Measurements from ENCODE around the gene PIK3R1.

Gene PIK3R1

DNA sequence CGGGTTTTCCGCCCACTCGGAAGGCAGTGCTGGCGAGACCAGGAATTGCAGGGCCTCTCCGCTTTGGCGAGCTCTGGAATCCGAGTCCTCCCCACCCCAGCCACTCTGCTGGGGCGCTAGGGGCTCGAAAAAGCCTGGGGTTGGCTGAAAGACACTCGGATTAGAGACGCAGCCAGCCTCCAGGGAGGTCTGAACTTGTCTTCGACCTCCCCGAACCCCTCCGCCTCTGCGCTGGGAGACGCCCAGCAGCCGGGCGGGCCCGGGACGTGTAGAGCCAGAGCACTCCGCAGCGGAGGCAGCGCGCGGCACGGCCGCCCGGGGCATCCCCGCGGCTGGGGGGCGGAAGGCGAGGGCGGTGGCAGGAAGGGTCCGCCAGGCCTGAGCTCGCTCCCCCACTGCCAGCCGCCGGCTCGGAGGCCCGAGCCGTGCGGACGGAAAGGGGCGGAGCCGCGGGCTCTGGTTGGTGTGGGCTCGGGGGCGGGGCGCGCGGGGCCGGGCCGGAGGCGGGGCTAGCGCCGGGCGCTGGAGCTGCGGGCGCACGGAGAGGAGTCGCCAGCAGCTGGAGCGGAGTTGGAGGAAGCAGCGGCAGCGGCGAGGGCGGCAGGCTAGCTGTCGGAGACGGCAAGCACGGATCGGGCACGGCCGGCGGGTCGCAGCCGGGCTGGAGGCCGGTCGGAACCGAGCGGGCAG, at the start of gene PIK3R1:
Gene PIK3R1 (plus strand): TSS at position 549 of the 690 bp plus-strand sequence. CDS start 10,920 bp downstream, outside the sequence.
- H3K4me3 ChIP-seq (ENCODE audit: low read length) = peak within 1 kb of the TSS; percentile 89
- H3K4me1 ChIP-seq (ENCODE audit: control insufficient read depth, low read depth, low read length) = peaks cover 21% of the 10 kb centered on the region
- H3K27me3 ChIP-seq (ENCODE audit: control insufficient read depth, insufficient read depth, low read length) = peaks cover 39% of the 10 kb centered on the region
- peak within 1 kb of the TSS; percentile 73 for H3K9ac ChIP-seq (ENCODE audit: low read length)
- H3K27ac ChIP-seq (ENCODE audit: low read length) = no peak within 1 kb of the TSS
- H3K36me3 ChIP-seq (ENCODE audit: control insufficient read depth, low read depth, low read length) = no peaks in the 10 kb centered on the region
- no peaks in the 10 kb centered on the region for H3K9me3 ChIP-seq (ENCODE audit: control insufficient read depth, low read depth, low read length)

DNA sequence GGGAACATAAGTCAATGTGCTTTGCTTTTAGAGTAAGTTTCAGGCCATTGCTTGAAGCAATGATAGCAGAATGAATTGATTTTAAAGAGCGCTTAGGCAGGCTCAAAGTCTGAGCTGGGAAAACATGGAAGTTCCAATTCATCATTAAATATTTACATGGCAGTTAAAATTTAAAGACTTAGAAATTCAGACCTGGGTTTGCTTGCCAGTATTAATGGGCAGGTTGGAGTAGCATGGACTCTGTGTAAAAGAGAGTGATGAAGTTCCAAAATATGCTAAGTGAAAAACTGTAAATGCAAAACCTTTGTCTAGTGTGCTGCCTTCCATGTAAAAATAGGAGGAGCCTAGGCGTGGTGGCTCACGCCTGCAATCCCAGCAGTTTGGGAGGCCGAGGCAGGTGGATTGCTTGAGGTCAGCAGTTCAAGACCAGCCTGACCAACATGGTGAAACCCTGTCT, 48.3 kb upstream of the PIK3R1 start:
- H3K4me3 ChIP-seq (ENCODE audit: low read length) = no peak overlapping the region
- peaks cover 26% of the 10 kb centered on the region for H3K4me1 ChIP-seq (ENCODE audit: control insufficient read depth, low read depth, low read length)
- no peaks in the 10 kb centered on the region for H3K9me3 ChIP-seq (ENCODE audit: control insufficient read depth, low read depth, low read length)
- no peaks in the 10 kb centered on the region for H3K27me3 ChIP-seq (ENCODE audit: control insufficient read depth, insufficient read depth, low read length)
- H3K36me3 ChIP-seq (ENCODE audit: control insufficient read depth, low read depth, low read length) = no peaks in the 10 kb centered on the region
- no peak overlapping the region for H3K27ac ChIP-seq (ENCODE audit: low read length)
- no peak overlapping the region for H3K9ac ChIP-seq (ENCODE audit: low read length)

DNA sequence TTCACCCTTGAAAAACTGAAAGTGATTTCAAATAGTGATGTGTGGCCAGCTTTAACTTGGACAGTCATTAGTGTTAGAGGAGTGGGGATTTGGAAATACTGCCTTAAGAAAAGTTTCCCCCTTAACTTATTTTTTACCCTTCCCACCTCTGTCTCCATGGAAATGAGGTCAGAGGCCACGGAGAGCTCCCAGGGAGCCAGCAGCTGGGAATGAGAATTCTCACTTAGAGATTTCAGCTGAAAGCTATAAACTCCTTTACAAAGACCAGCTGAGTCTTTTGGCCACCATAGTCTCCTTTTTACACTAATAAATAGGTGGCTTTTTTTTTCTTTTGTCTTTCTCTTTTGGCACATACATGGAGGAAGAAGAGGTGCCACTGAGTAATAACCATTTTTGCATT, 45.7 kb upstream of the PIK3R1 start:
- H3K27ac ChIP-seq (ENCODE audit: low read length) = peak overlapping the region; percentile 68
- peaks cover 26% of the 10 kb centered on the region for H3K4me1 ChIP-seq (ENCODE audit: control insufficient read depth, low read depth, low read length)

DNA sequence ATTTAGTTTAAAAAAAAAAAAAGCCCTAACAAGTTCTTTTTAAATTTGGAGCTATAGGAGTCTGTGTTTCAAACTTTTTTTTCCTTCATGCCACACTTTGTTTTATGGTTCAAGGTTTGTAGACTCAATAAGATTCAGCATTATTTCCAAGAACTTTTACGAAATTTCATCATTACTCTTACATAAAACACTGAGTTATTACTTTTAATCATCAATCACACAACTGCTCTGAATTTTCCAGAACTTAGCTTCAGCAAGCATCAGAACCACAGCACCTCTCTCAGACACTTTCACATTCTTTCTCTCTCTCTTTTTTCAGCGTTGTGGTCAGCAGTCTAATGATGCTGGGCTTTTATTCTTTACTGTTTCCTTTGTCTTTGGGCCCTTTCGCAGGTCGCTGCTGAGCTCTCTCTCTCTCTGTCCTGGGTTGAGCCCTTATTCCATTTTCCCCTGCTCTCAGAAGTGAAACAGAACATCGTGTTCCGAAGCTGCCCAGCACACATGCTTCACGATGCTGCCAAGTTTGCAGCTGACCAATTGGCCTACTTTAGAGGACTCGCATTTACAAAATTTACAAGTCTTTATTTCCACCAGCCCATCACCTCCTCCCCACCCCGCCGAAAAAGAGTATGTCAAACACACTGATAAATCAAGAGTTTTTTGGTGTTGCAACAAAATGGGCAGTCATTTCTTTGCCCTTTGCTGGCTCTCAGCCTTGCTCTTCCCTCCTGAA, 44.6 kb upstream of the PIK3R1 start:
- Histone ChIP-seq H3K4me1 (ENCODE audit: control insufficient read depth, low read depth, low read length) (peaks cover 26% of the 10 kb centered on the region), H3K9me3 (ENCODE audit: control insufficient read depth, low read depth, low read length) (no peaks in the 10 kb centered on the region), H3K36me3 (ENCODE audit: control insufficient read depth, low read depth, low read length) (no peaks in the 10 kb centered on the region), H3K9ac (ENCODE audit: low read length) (peak overlapping the region; percentile 13), H3K4me3 (ENCODE audit: low read length) (no peak overlapping the region), H3K27me3 (ENCODE audit: control insufficient read depth, insufficient read depth, low read length) (no peaks in the 10 kb centered on the region), H3K27ac (ENCODE audit: low read length) (no peak overlapping the region)

More for the DNA sequence above, 45.7 kb upstream of the PIK3R1 start:
- H3K4me3 ChIP-seq (ENCODE audit: low read length) = no peak overlapping the region
- H3K9ac ChIP-seq (ENCODE audit: low read length) = no peak overlapping the region
- no peaks in the 10 kb centered on the region for H3K36me3 ChIP-seq (ENCODE audit: control insufficient read depth, low read depth, low read length)
- H3K9me3 ChIP-seq (ENCODE audit: control insufficient read depth, low read depth, low read length) = no peaks in the 10 kb centered on the region
- H3K27me3 ChIP-seq (ENCODE audit: control insufficient read depth, insufficient read depth, low read length) = no peaks in the 10 kb centered on the region

DNA sequence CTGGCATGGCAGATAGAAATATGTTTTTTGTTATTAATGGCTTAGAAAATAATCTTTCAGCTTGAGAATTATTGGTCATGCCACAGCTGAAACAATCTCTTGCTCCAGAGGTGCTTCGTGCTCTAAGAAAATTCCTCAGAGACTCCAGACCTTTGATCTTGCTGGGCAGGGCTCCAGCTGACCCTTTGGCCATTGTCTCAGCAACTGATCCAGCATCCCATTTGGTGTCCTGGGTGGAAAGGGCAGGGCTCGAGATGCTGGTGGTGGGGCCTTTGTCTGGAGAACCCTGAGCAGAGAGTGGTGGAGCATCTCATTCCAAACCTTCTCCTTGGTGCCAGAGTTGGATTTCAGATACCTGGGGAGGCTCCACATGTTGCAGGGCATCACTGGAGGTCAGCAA, 43.2 kb upstream of the PIK3R1 start:
- Histone ChIP-seq H3K27me3 (ENCODE audit: control insufficient read depth, insufficient read depth, low read length) (no peaks in the 10 kb centered on the region), H3K4me3 (ENCODE audit: low read length) (no peak overlapping the region), H3K27ac (ENCODE audit: low read length) (no peak overlapping the region), H3K9me3 (ENCODE audit: control insufficient read depth, low read depth, low read length) (no peaks in the 10 kb centered on the region), H3K4me1 (ENCODE audit: control insufficient read depth, low read depth, low read length) (peaks cover 26% of the 10 kb centered on the region), H3K36me3 (ENCODE audit: control insufficient read depth, low read depth, low read length) (no peaks in the 10 kb centered on the region), H3K9ac (ENCODE audit: low read length) (no peak overlapping the region)

DNA sequence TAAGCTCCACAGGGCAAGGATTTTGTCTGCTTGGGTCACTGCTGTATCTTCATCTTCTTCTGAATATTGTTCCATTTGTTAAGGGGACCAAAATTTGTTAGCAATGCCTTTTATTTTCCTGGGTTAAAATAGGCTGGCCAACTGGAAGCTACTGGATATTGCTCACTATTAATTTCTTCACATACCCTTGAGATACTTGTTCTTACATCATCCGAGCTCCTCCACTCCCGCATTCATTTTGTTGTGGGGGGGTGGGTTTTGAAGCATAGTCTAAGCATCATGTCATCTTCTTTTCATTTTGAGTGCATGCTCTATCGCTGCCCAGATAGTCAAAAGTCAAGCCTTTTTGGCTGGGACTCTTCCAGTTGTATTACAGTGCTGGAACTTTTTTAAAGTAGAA, 42.5 kb upstream of the PIK3R1 start:
- Histone ChIP-seq H3K4me1 (ENCODE audit: control insufficient read depth, low read depth, low read length) (peaks cover 26% of the 10 kb centered on the region), H3K27me3 (ENCODE audit: control insufficient read depth, insufficient read depth, low read length) (no peaks in the 10 kb centered on the region), H3K9me3 (ENCODE audit: control insufficient read depth, low read depth, low read length) (no peaks in the 10 kb centered on the region), H3K27ac (ENCODE audit: low read length) (no peak overlapping the region), H3K9ac (ENCODE audit: low read length) (no peak overlapping the region), H3K4me3 (ENCODE audit: low read length) (no peak overlapping the region), H3K36me3 (ENCODE audit: control insufficient read depth, low read depth, low read length) (no peaks in the 10 kb centered on the region)

DNA sequence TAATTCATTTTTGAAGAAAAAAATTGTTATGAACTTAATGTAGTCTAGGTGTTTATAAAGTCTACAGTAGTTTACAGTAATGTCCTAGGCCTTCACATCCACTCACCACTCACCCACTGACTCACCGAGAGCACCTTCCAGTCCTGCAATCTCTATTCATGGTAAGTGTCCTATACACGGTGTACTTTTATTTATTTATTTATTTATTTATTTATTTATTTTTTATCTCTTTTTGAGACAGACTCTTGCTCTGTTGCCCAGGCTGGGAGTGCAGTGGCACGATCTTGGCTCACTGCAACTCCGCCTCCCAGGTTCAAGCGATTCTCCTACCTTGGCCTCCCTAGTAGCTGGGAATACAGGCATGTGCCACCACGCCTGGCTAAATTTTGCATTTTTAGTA, 39.3 kb upstream of the PIK3R1 start:
- no peaks in the 10 kb centered on the region for H3K9me3 ChIP-seq (ENCODE audit: control insufficient read depth, low read depth, low read length)
- no peaks in the 10 kb centered on the region for H3K36me3 ChIP-seq (ENCODE audit: control insufficient read depth, low read depth, low read length)
- no peaks in the 10 kb centered on the region for H3K27me3 ChIP-seq (ENCODE audit: control insufficient read depth, insufficient read depth, low read length)
- no peak overlapping the region for H3K27ac ChIP-seq (ENCODE audit: low read length)
- no peak overlapping the region for H3K9ac ChIP-seq (ENCODE audit: low read length)
- peaks cover 7% of the 10 kb centered on the region for H3K4me1 ChIP-seq (ENCODE audit: control insufficient read depth, low read depth, low read length)
- no peak overlapping the region for H3K4me3 ChIP-seq (ENCODE audit: low read length)

DNA sequence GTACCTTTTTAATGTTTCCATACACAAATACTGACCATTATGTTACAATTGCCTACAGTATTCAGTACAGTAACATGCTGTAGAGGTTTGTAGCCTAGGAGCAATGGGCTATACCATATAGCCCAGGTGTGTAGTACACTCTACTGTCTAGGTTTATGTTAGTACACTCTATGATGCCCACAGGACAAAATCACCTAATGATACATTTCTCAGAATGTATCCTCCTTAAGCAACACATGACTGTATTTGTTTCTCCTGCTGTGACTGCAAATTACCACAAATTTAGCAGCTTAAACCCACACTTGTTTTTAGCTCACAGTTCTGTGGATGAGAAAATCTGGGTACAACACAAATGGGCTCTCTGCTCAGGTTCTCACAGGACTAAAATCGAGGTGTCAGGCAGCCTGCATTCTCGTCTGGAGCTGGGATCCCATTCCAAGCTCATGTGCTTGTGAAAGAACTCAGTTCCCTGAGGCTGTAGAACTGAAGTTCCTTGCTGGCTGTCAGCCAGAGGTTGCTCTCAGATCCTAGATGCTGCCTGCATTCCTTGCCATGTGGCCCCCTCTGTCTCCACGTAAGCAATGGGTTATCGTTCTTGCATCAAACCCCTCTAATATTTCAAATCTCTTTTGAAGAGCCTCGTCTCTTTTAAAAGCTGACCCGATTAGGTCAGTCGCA, 38.6 kb upstream of the PIK3R1 start:
- H3K9me3 ChIP-seq (ENCODE audit: control insufficient read depth, low read depth, low read length) = no peaks in the 10 kb centered on the region

DNA sequence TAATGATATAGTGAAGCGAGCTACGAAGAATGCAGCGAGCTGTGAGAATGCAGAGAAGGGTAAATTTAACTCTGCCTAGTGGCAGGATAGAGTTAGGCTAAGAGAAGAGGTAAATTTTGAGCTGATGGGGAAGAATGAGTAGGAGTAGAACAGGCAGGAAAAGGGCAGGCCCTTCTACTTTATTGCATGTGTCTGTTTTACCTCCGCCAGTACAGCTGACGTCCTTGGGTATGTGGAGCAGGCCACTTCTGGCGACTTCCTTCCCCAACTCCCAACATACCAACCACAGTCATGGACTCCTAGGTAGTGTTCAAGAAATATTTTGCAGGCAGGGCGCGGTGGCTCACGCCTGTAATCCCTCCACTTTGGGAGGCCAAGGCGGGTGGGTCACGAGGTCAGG, 37.9 kb upstream of the PIK3R1 start:
- Histone ChIP-seq H3K27me3 (ENCODE audit: control insufficient read depth, insufficient read depth, low read length) (no peaks in the 10 kb centered on the region), H3K4me1 (ENCODE audit: control insufficient read depth, low read depth, low read length) (no peaks in the 10 kb centered on the region), H3K27ac (ENCODE audit: low read length) (no peak overlapping the region), H3K4me3 (ENCODE audit: low read length) (no peak overlapping the region), H3K9me3 (ENCODE audit: control insufficient read depth, low read depth, low read length) (no peaks in the 10 kb centered on the region), H3K36me3 (ENCODE audit: control insufficient read depth, low read depth, low read length) (no peaks in the 10 kb centered on the region), H3K9ac (ENCODE audit: low read length) (no peak overlapping the region)

More for the DNA sequence above, 38.6 kb upstream of the PIK3R1 start:
- H3K9ac ChIP-seq (ENCODE audit: low read length) = no peak overlapping the region
- no peak overlapping the region for H3K27ac ChIP-seq (ENCODE audit: low read length)
- no peaks in the 10 kb centered on the region for H3K27me3 ChIP-seq (ENCODE audit: control insufficient read depth, insufficient read depth, low read length)
- no peak overlapping the region for H3K4me3 ChIP-seq (ENCODE audit: low read length)
- peaks cover under 1% of the 10 kb centered on the region for H3K4me1 ChIP-seq (ENCODE audit: control insufficient read depth, low read depth, low read length)
- H3K36me3 ChIP-seq (ENCODE audit: control insufficient read depth, low read depth, low read length) = no peaks in the 10 kb centered on the region

DNA sequence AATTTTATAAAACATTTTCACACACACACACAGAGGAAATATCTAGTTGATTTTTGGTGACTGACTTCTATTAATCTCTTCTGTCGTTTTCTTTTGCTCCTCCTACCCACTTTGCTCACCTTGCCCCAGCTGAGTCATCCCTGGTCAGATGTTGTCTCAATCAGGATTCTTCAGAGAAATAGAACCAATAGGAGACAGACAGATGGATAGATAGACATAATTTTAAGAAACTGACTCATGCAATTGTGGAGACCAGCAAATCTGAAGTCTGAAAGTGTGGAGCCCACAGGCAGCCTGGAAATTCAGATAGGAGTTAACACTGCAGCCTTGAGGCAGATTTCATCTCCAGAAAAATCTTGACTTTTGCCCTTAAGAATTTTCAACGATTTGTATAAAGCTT, 37.0 kb upstream of the PIK3R1 start:
- Histone ChIP-seq H3K27ac (ENCODE audit: low read length) (no peak overlapping the region), H3K4me3 (ENCODE audit: low read length) (no peak overlapping the region), H3K4me1 (ENCODE audit: control insufficient read depth, low read depth, low read length) (no peaks in the 10 kb centered on the region), H3K9ac (ENCODE audit: low read length) (no peak overlapping the region), H3K9me3 (ENCODE audit: control insufficient read depth, low read depth, low read length) (no peaks in the 10 kb centered on the region), H3K27me3 (ENCODE audit: control insufficient read depth, insufficient read depth, low read length) (no peaks in the 10 kb centered on the region), H3K36me3 (ENCODE audit: control insufficient read depth, low read depth, low read length) (no peaks in the 10 kb centered on the region)

DNA sequence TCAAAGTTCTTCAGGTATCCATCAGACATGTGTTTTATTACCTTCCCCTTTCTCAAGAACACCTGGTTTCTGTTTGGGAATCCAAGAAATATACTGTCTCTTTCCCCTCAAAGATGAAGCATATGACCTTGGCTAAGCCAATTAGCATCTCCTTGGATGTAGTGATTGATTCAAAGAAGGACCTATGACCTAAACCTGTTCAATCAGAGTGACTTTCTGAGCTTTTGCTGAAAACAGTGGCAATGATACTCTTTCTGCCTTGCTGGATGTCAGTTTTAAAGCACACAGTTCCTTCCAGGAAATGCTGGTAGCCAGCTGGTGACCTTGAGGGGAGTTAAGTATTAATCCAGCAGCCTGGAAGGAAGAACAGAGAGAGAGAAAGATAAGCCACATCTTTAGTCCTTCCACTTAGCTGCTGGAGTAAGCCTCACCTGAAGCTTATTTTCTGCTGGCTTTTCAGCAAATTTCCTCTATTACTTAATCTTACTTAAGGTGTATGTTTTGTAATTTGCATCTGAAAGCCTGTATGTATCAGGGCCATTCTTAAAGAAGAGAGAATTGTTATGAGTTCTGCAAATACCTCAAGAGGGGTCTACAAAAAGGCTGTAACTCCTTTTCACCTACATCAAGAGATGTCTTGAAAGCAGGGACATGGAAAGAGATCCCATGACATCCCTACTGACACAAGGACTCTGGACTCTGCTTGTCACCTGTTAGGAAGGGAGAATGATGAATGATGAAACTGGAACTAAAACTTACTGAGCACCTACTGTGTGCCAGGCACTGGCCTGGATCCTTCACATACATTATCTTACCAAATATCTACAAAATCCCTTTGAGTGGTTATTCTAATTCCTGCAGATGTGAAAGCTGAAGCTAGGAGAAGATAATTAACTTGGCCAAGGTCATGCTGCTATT, 35.2 kb upstream of the PIK3R1 start:
- Histone ChIP-seq H3K36me3 (ENCODE audit: control insufficient read depth, low read depth, low read length) (no peaks in the 10 kb centered on the region), H3K4me3 (ENCODE audit: low read length) (no peak overlapping the region), H3K9me3 (ENCODE audit: control insufficient read depth, low read depth, low read length) (no peaks in the 10 kb centered on the region), H3K27ac (ENCODE audit: low read length) (no peak overlapping the region), H3K27me3 (ENCODE audit: control insufficient read depth, insufficient read depth, low read length) (no peaks in the 10 kb centered on the region), H3K4me1 (ENCODE audit: control insufficient read depth, low read depth, low read length) (no peaks in the 10 kb centered on the region), H3K9ac (ENCODE audit: low read length) (no peak overlapping the region)

All from iPS-18a (cell line).